Liver (tissue), 9 donors: Measurements from ENCODE around the gene CHAD. TPM values are rescaled to one million over a fixed set of nuclear protein-coding genes. Genes with fewer than 3 reads are reported as not detected.

Experiments used
- DNase-seq: peaks from one replicate; pipeline ENCODE4 v3.0.0-alpha.2; 2017; ENCODE audit warnings: low spot score
- H3K27ac ChIP-seq, 2 donors: one replicate each; pipeline ENCODE4 v1.7.0; 2013; ENCODE audit warnings: inconsistent platforms in 2 of 2, low read length in 2 of 2, control low read depth in 1 of 2, low read depth in 1 of 2, mild to moderate bottlenecking in 1 of 2
- H3K27me3 ChIP-seq, 4 donors: one replicate each; pipeline versions ENCODE4 v1.6.1 to v1.7.0; 2013; ENCODE audit warnings: low read length in 3 of 4, inconsistent platforms in 1 of 4, mild to moderate bottlenecking in 1 of 4, moderate library complexity in 1 of 4; ENCODE audit not compliant: control insufficient read depth in 4 of 4, insufficient read depth in 4 of 4
- H3K36me3 ChIP-seq, 4 donors: one replicate each; pipeline versions ENCODE4 v1.6.1 to v1.7.0; 2013; ENCODE audit warnings: low read length in 3 of 4, mild to moderate bottlenecking in 3 of 4, low read depth in 1 of 4, moderate library complexity in 1 of 4; ENCODE audit not compliant: control insufficient read depth in 4 of 4, insufficient read depth in 3 of 4
- H3K4me1 ChIP-seq, 4 donors: one replicate each; pipeline versions ENCODE4 v1.6.1 to v1.7.0; 2013; ENCODE audit warnings: low read length in 3 of 4, mild to moderate bottlenecking in 3 of 4, moderate library complexity in 1 of 4; ENCODE audit not compliant: control insufficient read depth in 4 of 4, insufficient read depth in 4 of 4
- H3K4me3 ChIP-seq, 3 donors: one replicate each; pipeline versions ENCODE4 v1.6.1 to v1.7.0; 2013; ENCODE audit warnings: low read length in 3 of 3, control low read depth in 1 of 3, low read depth in 1 of 3, mild to moderate bottlenecking in 1 of 3
- H3K9ac ChIP-seq, 2 donors: one replicate each; pipeline ENCODE4 v1.7.0; 2013; ENCODE audit warnings: low read length in 2 of 2, mild to moderate bottlenecking in 2 of 2, moderate library complexity in 2 of 2, control low read depth in 1 of 2, low read depth in 1 of 2
- H3K9me3 ChIP-seq, 4 donors: one replicate each; pipeline versions ENCODE4 v1.6.1 to v1.7.0; 2013; ENCODE audit warnings: low read length in 3 of 4; ENCODE audit not compliant: control insufficient read depth in 4 of 4
- ATF3 ChIP-seq: IDR thresholded peaks from 2 replicates; pipeline ENCODE4 v1.6.1; 2016; ENCODE audit warnings: antibody characterized with exemption
- EGR1 ChIP-seq, 2 donors: IDR thresholded peaks; 2 replicates each; pipeline ENCODE4 v1.6.1; 2016 to 2018; ENCODE audit warnings: antibody characterized with exemption in 2 of 2, low read depth in 2 of 2
- FOXA1 ChIP-seq: IDR thresholded peaks from 2 replicates; pipeline ENCODE4 v1.6.1; 2016; ENCODE audit warnings: antibody characterized with exemption
- FOXA2 ChIP-seq: IDR thresholded peaks from 2 replicates; pipeline ENCODE4 v1.6.1; 2016; ENCODE audit warnings: antibody characterized with exemption
- GABPA ChIP-seq, 2 donors: IDR thresholded peaks in 1 of 2; conservative IDR thresholded peaks in 1 of 2; 2 replicates each; pipeline ENCODE4 v1.6.1; 2016; ENCODE audit warnings: antibody characterized with exemption in 2 of 2, mild to moderate bottlenecking in 1 of 2, moderate library complexity in 1 of 2
- HNF4A ChIP-seq, 2 donors: conservative IDR thresholded peaks; 2 replicates each; pipeline ENCODE4 v1.6.1; 2016; ENCODE audit warnings: antibody characterized with exemption in 2 of 2, mild to moderate bottlenecking in 2 of 2
- HNF4G ChIP-seq: IDR thresholded peaks from 2 replicates; pipeline ENCODE4 v1.6.1; 2016; ENCODE audit warnings: antibody characterized with exemption
- JUND ChIP-seq, 2 donors: IDR thresholded peaks; 2 replicates each; pipeline ENCODE4 v1.6.1; 2016; ENCODE audit warnings: antibody characterized with exemption in 2 of 2
- NR2F2 ChIP-seq: IDR thresholded peaks from 2 replicates; pipeline ENCODE4 v1.6.1; 2016; ENCODE audit warnings: antibody characterized with exemption
- RAD21 ChIP-seq, 2 donors: IDR thresholded peaks; 2 replicates each; pipeline ENCODE4 v1.6.1; 2016; ENCODE audit warnings: antibody characterized with exemption in 2 of 2, mild to moderate bottlenecking in 2 of 2
- RXRA ChIP-seq, 2 donors: IDR thresholded peaks; 2 replicates each; pipeline ENCODE4 v1.6.1; 2017 to 2018; ENCODE audit warnings: antibody characterized with exemption in 2 of 2, mild to moderate bottlenecking in 1 of 2
- SP1 ChIP-seq: IDR thresholded peaks from 2 replicates; pipeline ENCODE4 v1.6.1; 2018; ENCODE audit warnings: antibody characterized with exemption, mild to moderate bottlenecking
- TAF1 ChIP-seq: conservative IDR thresholded peaks from 2 replicates; pipeline ENCODE4 v1.6.1; 2016; ENCODE audit warnings: antibody characterized with exemption, mild to moderate bottlenecking
- YY1 ChIP-seq: IDR thresholded peaks from 2 replicates; pipeline ENCODE4 v1.6.1; 2016; ENCODE audit warnings: antibody characterized with exemption, mild to moderate bottlenecking
- WGBS: extraction: QIAGEN DNeasy Blood & Tissue Kit; methylation state at CpG from one replicate; pipeline ENCODE4 v1.1.7; 2013; 5-methylcytosine and 5-hydroxymethylcytosine counted together
- polyA plus RNA-seq, 2 donors: library from polyadenylated mRNA; stranded (reverse) in 1 of 2; unstranded in 1 of 2; fragments of 200-250 nt in 1 of 2; fragments of >200 nt in 1 of 2; fragmentation: Nextera tagmentation in 1 of 2; extraction: Ambion mirVana in 1 of 2; gene quantifications; one replicate each; pipeline versions ENCODE4 v1.2.1 to v1.2.3, GENCODE V29; 2013 to 2015
- total RNA-seq, 2 donors: library from RNA; depleted of rRNA; stranded (reverse); fragments of >200 nt; gene quantifications; one replicate each; pipeline ENCODE4 v1.2.3, GENCODE V29; 2014
- TF ChIP-seq, protein P1 (sequence below): IDR thresholded peaks from 2 replicates; pipeline ENCODE4 v1.6.1; 2016; ENCODE audit warnings: antibody characterized with exemption, mild to moderate bottlenecking
- TF ChIP-seq, protein P2 (sequence below): IDR thresholded peaks from 2 replicates; pipeline ENCODE4 v1.6.1; 2016; ENCODE audit warnings: antibody characterized with exemption
- TF ChIP-seq, protein P3 (sequence below): fragments of 150-350 bp; IDR thresholded peaks from 2 replicates; pipeline ENCODE4 v1.5.1; 2017; ENCODE audit warnings: improper control_type of control experiment, low read depth, low read length; ENCODE audit not compliant: missing input control
- TF ChIP-seq, protein P4 (sequence below): IDR thresholded peaks from 2 replicates; pipeline ENCODE4 v1.6.1; 2016; ENCODE audit warnings: antibody characterized with exemption
- donor health status: healthy.
- donor health status: healthy.
- donor health status: healthy.
- donor health status: healthy.
- donor health status: healthy.

CHAD gene
- total and polyA plus RNA-seq, 4 donors = 0.51 to 3.3 (median 2.3) TPM

DNA sequence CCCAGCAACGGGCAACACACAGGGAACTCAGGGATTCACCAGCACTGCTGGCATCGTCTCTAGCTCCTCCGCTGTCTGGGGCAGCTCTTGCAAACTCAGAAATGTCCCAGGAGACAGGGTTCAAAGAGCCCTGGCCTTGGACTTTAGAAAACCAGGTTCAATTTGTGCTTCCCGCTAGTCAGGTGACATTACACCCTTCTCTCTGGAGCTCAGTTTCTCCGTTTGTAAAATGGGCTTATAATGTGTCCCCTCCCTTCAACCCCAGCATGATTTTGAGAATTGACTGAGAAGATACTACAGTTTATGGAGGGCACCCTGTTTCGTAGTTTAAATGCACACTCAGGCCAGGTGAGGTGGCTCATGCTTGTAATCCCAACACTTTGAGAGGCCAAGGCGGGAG is 37.6 kb upstream of the CHAD start:
- TF ChIP-seq HNF4G (no peak), HNF4A (conservative IDR thresholded peaks at IDR 0.05) (peak in 1 of 2 donors; percentile 9), YY1 (no peak)
- H3K9ac ChIP-seq = no peak overlapping the region
- H3K4me3 ChIP-seq = no peak overlapping the region
- no peak overlapping the region for H3K27ac ChIP-seq
- H3K27me3 ChIP-seq = no peaks in the 10 kb centered on the region
- H3K9me3 ChIP-seq = no peaks in the 10 kb centered on the region
- 83% methylated on average over 7 of the region's 7 CpGs for WGBS
- no peak for DNase-seq
- H3K36me3 ChIP-seq = no peaks in the 10 kb centered on the region
- peaks cover 0 to 8% (median 0%) of the 10 kb centered on the region in 4 donors for H3K4me1 ChIP-seq

DNA sequence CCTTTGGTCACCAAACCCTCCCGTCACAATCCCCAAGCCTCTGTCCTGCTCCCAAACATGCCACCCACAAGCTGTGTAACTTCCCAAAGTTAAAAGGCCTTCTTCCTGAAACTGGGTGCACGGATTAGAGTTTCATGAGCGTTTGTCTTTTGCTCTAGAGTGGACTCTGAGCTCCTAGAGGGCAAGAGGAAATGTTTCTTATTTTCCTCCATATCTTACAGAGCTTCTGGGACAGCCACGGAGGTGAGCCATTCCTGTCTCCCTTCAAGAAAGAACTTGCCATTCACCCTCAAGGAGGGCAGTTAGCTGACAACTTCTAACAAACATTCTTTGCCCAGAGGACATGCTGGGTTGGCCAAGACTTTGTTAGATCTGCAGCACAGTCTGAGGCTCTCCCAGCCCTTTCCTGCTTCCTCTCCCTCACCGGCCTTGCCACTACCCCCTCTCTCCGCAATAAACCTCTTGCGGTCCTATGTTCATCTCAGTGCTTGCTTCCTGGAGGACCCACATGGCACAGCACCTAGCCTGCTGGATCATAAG is 37.0 kb upstream of the CHAD start:
- Histone ChIP-seq H3K9me3 (no peaks in the 10 kb centered on the region), H3K27ac (no peak overlapping the region), H3K4me1 (peaks cover 0 to 8% (median 0%) of the 10 kb centered on the region in 4 donors), H3K4me3 (no peak overlapping the region), H3K9ac (no peak overlapping the region), H3K36me3 (no peaks in the 10 kb centered on the region), H3K27me3 (no peaks in the 10 kb centered on the region)
- TF ChIP-seq FOXA2 (no peak), HNF4A (conservative IDR thresholded peaks at IDR 0.05) (no peak), HNF4G (no peak), JUND (IDR thresholded peaks at IDR 0.05) (no peak), GABPA (IDR thresholded peaks at IDR 0.05 in 1 of 2, conservative IDR thresholded peaks at IDR 0.05 in 1 of 2) (no peak), NR2F2 (no peak), SP1 (no peak), RAD21 (IDR thresholded peaks at IDR 0.05) (no peak), TAF1 (no peak), RXRA (IDR thresholded peaks at IDR 0.05) (no peak), FOXA1 (no peak), ATF3 (no peak), EGR1 (IDR thresholded peaks at IDR 0.05; ENCODE audit: low read depth in 2 of 2) (no peak), YY1 (no peak)
- TF ChIP-seq, protein P1, sequence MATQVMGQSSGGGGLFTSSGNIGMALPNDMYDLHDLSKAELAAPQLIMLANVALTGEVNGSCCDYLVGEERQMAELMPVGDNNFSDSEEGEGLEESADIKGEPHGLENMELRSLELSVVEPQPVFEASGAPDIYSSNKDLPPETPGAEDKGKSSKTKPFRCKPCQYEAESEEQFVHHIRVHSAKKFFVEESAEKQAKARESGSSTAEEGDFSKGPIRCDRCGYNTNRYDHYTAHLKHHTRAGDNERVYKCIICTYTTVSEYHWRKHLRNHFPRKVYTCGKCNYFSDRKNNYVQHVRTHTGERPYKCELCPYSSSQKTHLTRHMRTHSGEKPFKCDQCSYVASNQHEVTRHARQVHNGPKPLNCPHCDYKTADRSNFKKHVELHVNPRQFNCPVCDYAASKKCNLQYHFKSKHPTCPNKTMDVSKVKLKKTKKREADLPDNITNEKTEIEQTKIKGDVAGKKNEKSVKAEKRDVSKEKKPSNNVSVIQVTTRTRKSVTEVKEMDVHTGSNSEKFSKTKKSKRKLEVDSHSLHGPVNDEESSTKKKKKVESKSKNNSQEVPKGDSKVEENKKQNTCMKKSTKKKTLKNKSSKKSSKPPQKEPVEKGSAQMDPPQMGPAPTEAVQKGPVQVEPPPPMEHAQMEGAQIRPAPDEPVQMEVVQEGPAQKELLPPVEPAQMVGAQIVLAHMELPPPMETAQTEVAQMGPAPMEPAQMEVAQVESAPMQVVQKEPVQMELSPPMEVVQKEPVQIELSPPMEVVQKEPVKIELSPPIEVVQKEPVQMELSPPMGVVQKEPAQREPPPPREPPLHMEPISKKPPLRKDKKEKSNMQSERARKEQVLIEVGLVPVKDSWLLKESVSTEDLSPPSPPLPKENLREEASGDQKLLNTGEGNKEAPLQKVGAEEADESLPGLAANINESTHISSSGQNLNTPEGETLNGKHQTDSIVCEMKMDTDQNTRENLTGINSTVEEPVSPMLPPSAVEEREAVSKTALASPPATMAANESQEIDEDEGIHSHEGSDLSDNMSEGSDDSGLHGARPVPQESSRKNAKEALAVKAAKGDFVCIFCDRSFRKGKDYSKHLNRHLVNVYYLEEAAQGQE = no peak
- TF ChIP-seq, protein P2, sequence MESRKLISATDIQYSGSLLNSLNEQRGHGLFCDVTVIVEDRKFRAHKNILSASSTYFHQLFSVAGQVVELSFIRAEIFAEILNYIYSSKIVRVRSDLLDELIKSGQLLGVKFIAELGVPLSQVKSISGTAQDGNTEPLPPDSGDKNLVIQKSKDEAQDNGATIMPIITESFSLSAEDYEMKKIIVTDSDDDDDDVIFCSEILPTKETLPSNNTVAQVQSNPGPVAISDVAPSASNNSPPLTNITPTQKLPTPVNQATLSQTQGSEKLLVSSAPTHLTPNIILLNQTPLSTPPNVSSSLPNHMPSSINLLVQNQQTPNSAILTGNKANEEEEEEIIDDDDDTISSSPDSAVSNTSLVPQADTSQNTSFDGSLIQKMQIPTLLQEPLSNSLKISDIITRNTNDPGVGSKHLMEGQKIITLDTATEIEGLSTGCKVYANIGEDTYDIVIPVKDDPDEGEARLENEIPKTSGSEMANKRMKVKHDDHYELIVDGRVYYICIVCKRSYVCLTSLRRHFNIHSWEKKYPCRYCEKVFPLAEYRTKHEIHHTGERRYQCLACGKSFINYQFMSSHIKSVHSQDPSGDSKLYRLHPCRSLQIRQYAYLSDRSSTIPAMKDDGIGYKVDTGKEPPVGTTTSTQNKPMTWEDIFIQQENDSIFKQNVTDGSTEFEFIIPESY = no peak
- TF ChIP-seq, protein P3, sequence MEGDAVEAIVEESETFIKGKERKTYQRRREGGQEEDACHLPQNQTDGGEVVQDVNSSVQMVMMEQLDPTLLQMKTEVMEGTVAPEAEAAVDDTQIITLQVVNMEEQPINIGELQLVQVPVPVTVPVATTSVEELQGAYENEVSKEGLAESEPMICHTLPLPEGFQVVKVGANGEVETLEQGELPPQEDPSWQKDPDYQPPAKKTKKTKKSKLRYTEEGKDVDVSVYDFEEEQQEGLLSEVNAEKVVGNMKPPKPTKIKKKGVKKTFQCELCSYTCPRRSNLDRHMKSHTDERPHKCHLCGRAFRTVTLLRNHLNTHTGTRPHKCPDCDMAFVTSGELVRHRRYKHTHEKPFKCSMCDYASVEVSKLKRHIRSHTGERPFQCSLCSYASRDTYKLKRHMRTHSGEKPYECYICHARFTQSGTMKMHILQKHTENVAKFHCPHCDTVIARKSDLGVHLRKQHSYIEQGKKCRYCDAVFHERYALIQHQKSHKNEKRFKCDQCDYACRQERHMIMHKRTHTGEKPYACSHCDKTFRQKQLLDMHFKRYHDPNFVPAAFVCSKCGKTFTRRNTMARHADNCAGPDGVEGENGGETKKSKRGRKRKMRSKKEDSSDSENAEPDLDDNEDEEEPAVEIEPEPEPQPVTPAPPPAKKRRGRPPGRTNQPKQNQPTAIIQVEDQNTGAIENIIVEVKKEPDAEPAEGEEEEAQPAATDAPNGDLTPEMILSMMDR = no peak
- TF ChIP-seq, protein P4, sequence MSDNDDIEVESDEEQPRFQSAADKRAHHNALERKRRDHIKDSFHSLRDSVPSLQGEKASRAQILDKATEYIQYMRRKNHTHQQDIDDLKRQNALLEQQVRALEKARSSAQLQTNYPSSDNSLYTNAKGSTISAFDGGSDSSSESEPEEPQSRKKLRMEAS = no peak
- 75% methylated on average over 7 of the region's 7 CpGs for WGBS
- DNase-seq = no peak
